ENCODE measurements around the gene SUV39H1.

DNA sequence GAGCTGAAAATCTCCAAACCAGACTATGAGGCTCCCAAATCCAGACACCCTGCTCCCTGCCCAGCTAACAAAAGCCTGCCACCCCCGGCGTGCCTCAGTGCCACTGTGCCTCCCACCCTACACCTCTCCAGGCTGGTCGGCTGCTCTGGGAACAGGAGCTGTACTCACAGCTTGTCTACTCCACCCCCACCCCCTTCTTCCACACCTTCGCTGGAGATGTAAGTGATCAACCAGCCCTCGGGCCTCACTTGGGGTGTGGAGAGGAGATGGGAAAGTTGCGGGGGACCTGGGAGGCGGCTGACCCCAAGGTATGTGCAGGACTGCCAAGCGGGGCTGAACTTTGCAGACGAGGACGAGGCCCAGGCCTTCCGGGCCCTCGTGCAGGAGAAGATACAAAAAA is 11.1 kb upstream of the SUV39H1 start:
- TF ChIP-seq CTCF (IDR thresholded peaks at IDR 0.05; ENCODE audit: poor library complexity) = no peak
- no peak for TF ChIP-seq EZH2 (IDR thresholded peaks at IDR 0.05; ENCODE audit: borderline replicate concordance)

Data from hepatocyte (in vitro differentiated cells).